GM12878 (cell line): ENCODE measurements around the gene FREY1. TPM values are rescaled to one million over a fixed set of nuclear protein-coding genes. Genes with fewer than 3 reads are reported as not detected.

Experiments
- ATAC-seq: fragments of 200-7000 bp; cut with Tn5 transposase; 3 replicates; pipeline ENCODE4 v1.9.1; 2020; ENCODE audit warnings: mild to moderate bottlenecking, moderate library complexity
- BruUV-seq: library from RNA; stranded (reverse); fragments of 400-500 nt; replicated peaks from 2 replicates; lab custom pipeline; 2021; lab: Mats Ljungman, UMichigan
- CTCF ChIA-PET: fragments of 300-600 bp; sonication (Branson Sonifier 250); formaldehyde crosslinking; extraction: SDS; loops from one replicate; lab custom pipeline; 2021; ENCODE audit warnings: inconsistent platforms; lab: Yijun Ruan, JAX
- POLR2A ChIA-PET: fragments of 350-600 bp; formaldehyde crosslinking; extraction: SDS; loops from one replicate; lab custom pipeline; 2021; ENCODE audit warnings: inconsistent platforms; lab: Charles Lee
- RAD21 ChIA-PET: fragments of 300-600 bp; sonication (Branson Sonifier 250); formaldehyde crosslinking; loops from one replicate; lab custom pipeline; 2023; ENCODE audit warnings: antibody characterized with exemption; ENCODE audit not compliant: unreplicated experiment; lab: Charles Lee
- SMC1A ChIA-PET: fragments of 300-600 bp; sonication (Branson Sonifier 250); formaldehyde crosslinking; loops from one replicate; lab custom pipeline; 2023; ENCODE audit not compliant: unreplicated experiment, uncharacterized antibody; lab: Charles Lee
- DNase-seq: peaks from one replicate; pipeline ENCODE4 v3.0.0-alpha.2; 2011; ENCODE audit warnings: low read depth, low spot score
- FAIRE-seq: peaks from 3 replicates; lab custom pipeline; 2011; peaks lifted over from hg19 to GRCh38; lab: Jason Lieb, UNC
- H2AFZ ChIP-seq: 2 replicates; pipeline ENCODE4 v1.6.0; 2011; ENCODE audit warnings: low read depth, low read length, control low read depth; ENCODE audit not compliant: control insufficient read depth
- H3K27ac ChIP-seq: 2 replicates; pipeline ENCODE4 v1.5.1; 2011; ENCODE audit warnings: control low read depth; ENCODE audit not compliant: control insufficient read depth, insufficient read depth
- H3K27me3 ChIP-seq, 2 experiments: replicated peaks in 1 of 2; 2 replicates each; pipeline versions ENCODE4 v1.6.0 to v1.6.1; 2011; ENCODE audit warnings: low read length in 1 of 2; ENCODE audit not compliant: control insufficient read depth in 2 of 2, insufficient read depth in 2 of 2
- H3K36me3 ChIP-seq, 2 experiments: 2 replicates each; pipeline ENCODE4 v1.5.1; 2011; ENCODE audit warnings: low read length in 1 of 2; ENCODE audit not compliant: control insufficient read depth in 2 of 2, insufficient read depth in 2 of 2
- H3K4me1 ChIP-seq: 2 replicates; pipeline ENCODE4 v1.6.1; 2011; ENCODE audit warnings: mild to moderate bottlenecking, low read length, moderate library complexity, mixed read lengths; ENCODE audit not compliant: control insufficient read depth, insufficient read depth
- H3K4me2 ChIP-seq: 2 replicates; pipeline ENCODE4 v1.6.0; 2011; ENCODE audit warnings: control low read depth; ENCODE audit not compliant: control insufficient read depth, insufficient read depth
- H3K4me3 ChIP-seq: fragments of 200-600 bp; sonication (generic); 2 replicates; pipeline ENCODE4 v1.5.1; 2016
- H3K79me2 ChIP-seq: 2 replicates; pipeline ENCODE4 v1.6.0; 2011; ENCODE audit warnings: low read length; ENCODE audit not compliant: control insufficient read depth, insufficient read depth
- H3K9ac ChIP-seq: 2 replicates; pipeline ENCODE4 v1.8.0; 2011; ENCODE audit warnings: low read length, control low read depth, mixed read lengths; ENCODE audit not compliant: control insufficient read depth, insufficient read depth
- H3K9me3 ChIP-seq: replicated peaks from 3 replicates; pipeline ENCODE4 v1.5.1; 2011; ENCODE audit warnings: mild to moderate bottlenecking, low read length; ENCODE audit not compliant: control insufficient read depth, insufficient read depth
- H4K20me1 ChIP-seq: 2 replicates; pipeline ENCODE4 v1.6.0; 2011; ENCODE audit not compliant: control insufficient read depth, insufficient read depth
- CEBPB ChIP-seq, 2 experiments: fragments of 150-350 bp in 1 of 2; IDR thresholded peaks; 2 replicates each; pipeline ENCODE4 v1.6.1; 2012 to 2014; ENCODE audit warnings: low read depth in 2 of 2, low read length in 2 of 2, borderline replicate concordance in 1 of 2, inconsistent platforms in 1 of 2
- CHD4 ChIP-seq: fragments of 200-600 bp; sonication (generic); IDR thresholded peaks from 2 replicates; pipeline ENCODE4 v1.6.1; 2016; ENCODE audit warnings: mild to moderate bottlenecking
- CREB1 ChIP-seq: IDR thresholded peaks from 2 replicates; pipeline ENCODE4 v1.6.1; 2012; ENCODE audit warnings: low read depth, mild to moderate bottlenecking, inconsistent platforms
- E2F4 ChIP-seq: IDR thresholded peaks from 2 replicates; pipeline ENCODE4 v1.6.1; 2012; ENCODE audit warnings: low read depth, low read length, improper control_type of control experiment
- ETV6 ChIP-seq, 2 experiments: fragments of 450-650 bp in 1 of 2; IDR thresholded peaks in 1 of 2; conservative IDR thresholded peaks in 1 of 2; 2 replicates each; pipeline ENCODE4 v1.6.1; 2014; ENCODE audit warnings: antibody characterized with exemption in 1 of 2, borderline replicate concordance in 1 of 2, low read depth in 1 of 2, mild to moderate bottlenecking in 1 of 2, moderate library complexity in 1 of 2
- GATAD2B ChIP-seq: fragments of 450-650 bp; conservative IDR thresholded peaks from 2 replicates; pipeline ENCODE4 v1.6.1; 2017; ENCODE audit warnings: low read depth, mild to moderate bottlenecking, moderate library complexity
- HCFC1 ChIP-seq: fragments of 150-350 bp; IDR thresholded peaks from 2 replicates; pipeline ENCODE4 v1.6.1; 2014; ENCODE audit warnings: low read length
- HDAC2 ChIP-seq: fragments of 200-600 bp; sonication (generic); IDR thresholded peaks from 2 replicates; pipeline ENCODE4 v1.6.1; 2017
- MYB ChIP-seq: fragments of 150-350 bp; IDR thresholded peaks from 2 replicates; pipeline ENCODE4 v1.6.1; 2014; ENCODE audit warnings: mild to moderate bottlenecking, low read depth, low read length, borderline replicate concordance
- NR2C1 ChIP-seq: fragments of 450-650 bp; IDR thresholded peaks from 2 replicates; pipeline ENCODE4 v1.6.1; 2017; ENCODE audit warnings: antibody characterized with exemption, mild to moderate bottlenecking, moderate library complexity
- PML ChIP-seq: IDR thresholded peaks from 2 replicates; pipeline ENCODE4 v1.6.1; 2012; ENCODE audit warnings: low read length, inconsistent platforms
- POLR2A ChIP-seq: IDR thresholded peaks from 2 replicates; pipeline ENCODE4 v1.6.1; 2011; ENCODE audit warnings: low read depth, mild to moderate bottlenecking, low read length
- PRDM15 ChIP-seq: fragments of 450-650 bp; formaldehyde crosslinking; IDR thresholded peaks from 2 replicates; pipeline ENCODE4 v1.4.0; 2020; ENCODE audit warnings: mild to moderate bottlenecking, moderate library complexity
- SP1 ChIP-seq: IDR thresholded peaks from one replicate; pipeline ENCODE4 v1.6.1; 2011; ENCODE audit warnings: low read depth, low read length
- STAT3 ChIP-seq: IDR thresholded peaks from 2 replicates; pipeline ENCODE4 v1.6.1; 2011; ENCODE audit warnings: low read depth, low read length, improper control_type of control experiment
- ZNF274 ChIP-seq: IDR thresholded peaks from one replicate; pipeline ENCODE4 v1.8.0; 2011; ENCODE audit not compliant: insufficient read length, insufficient read depth
- ZNF592 ChIP-seq: fragments of 450-650 bp; IDR thresholded peaks from 2 replicates; pipeline ENCODE4 v1.6.1; 2017; ENCODE audit warnings: mild to moderate bottlenecking, moderate library complexity
- in situ Hi-C: fragments of 300-500 bp; cut with MboI; formaldehyde crosslinking; loops from 9 replicates; pipeline ENCODE4 v1.14.3; 2018; ENCODE audit warnings: mixed read lengths
- intact Hi-C: fragments of 100-400 bp; cut with micrococcal nuclease; formaldehyde crosslinking; loops from one replicate; pipeline ENCODE4 v1.14.2; 2022; ENCODE audit not compliant: unreplicated experiment
- polyA plus RNA-seq, 11 experiments: library from polyadenylated mRNA; depleted of rRNA in 4 of 11; unstranded in 6 of 11; stranded (reverse) in 5 of 11; fragments of >200 nt; fragmentation: Nextera tagmentation in 4 of 11; fragmentation: Illumina TruSeq in 1 of 11; extraction: Ambion mirVana in 4 of 11; extraction: Trizol in 1 of 11; gene quantifications; 1 replicate in 1 of 11; 2 replicates in 10 of 11; pipeline versions ENCODE4 v1.2.1 to v1.2.3, GENCODE V29; 2011 to 2016; ENCODE audit warnings: inconsistent platforms in 2 of 11, missing spikeins in 2 of 11, low read depth in 1 of 11
- total RNA-seq, 4 experiments: library from RNA; depleted of rRNA in 3 of 4; stranded (reverse); fragments of >200 nt in 3 of 4; fragmentation: Illumina TruSeq in 1 of 4; extraction: Trizol in 1 of 4; gene quantifications; 2 replicates each; pipeline versions ENCODE4 v1.2.1 to v1.2.3, GENCODE V29; 2013 to 2021

The FREY1 gene
- total and polyA plus RNA-seq, 10 of the 15 experiments (the other 5 are each of a cell fraction or from before 2014, with no cell fraction given), result 0.13 to 1.7 (median 0.39) TPM; not detected in 3

GRCh38 chr11:45864041-45864440 is 43.0 kb downstream of the FREY1 start:
- ATAC-seq, result no peak
- TF ChIP-seq ZNF592 (no peak), ETV6 (conservative IDR thresholded peaks at IDR 0.05 in 1 of 2, IDR thresholded peaks at IDR 0.05 in 1 of 2; ENCODE audit: borderline replicate concordance in 1 of 2, low read depth in 1 of 2) (no peak), SP1 (no peak), PRDM15 (CRISPR knock-in tag) (no peak), GATAD2B (no peak), POLR2A (no peak), E2F4 (no peak), CHD4 (no peak), HDAC2 (no peak), MYB (no peak), CEBPB (IDR thresholded peaks at IDR 0.05; ENCODE audit: borderline replicate concordance in 1 of 2, low read depth in 2 of 2, low read length in 2 of 2) (no peak), HCFC1 (no peak), STAT3 (no peak), CREB1 (no peak), NR2C1 (no peak), PML (no peak), ZNF274 (no peak)
- H3K79me2 ChIP-seq, result no peaks in the 10 kb centered on the region
- H3K9ac ChIP-seq, result no peak overlapping the region
- no peaks in the 10 kb centered on the region for H3K4me1 ChIP-seq
- peaks cover 7 to 19% of the 10 kb centered on the region in 2 experiments for H3K36me3 ChIP-seq
- FAIRE-seq, result no peak
- in situ Hi-C loops (no loop called here), intact Hi-C loops (no loop called here)
- H4K20me1 ChIP-seq, result no peaks in the 10 kb centered on the region
- no peak overlapping the region for H2AFZ ChIP-seq
- no TSS peak for BruUV-seq
- H3K9me3 ChIP-seq, result no peaks in the 10 kb centered on the region
- no peak overlapping the region for H3K4me3 ChIP-seq
- H3K27me3 ChIP-seq, result no peaks in the 10 kb centered on the region
- DNase-seq, result no peak
- ChIA-PET RAD21 (no interaction called here), CTCF (interaction anchor here (3.9 kb wide), 1 partner anchor 9 kb away, joined by 19 read pairs; no protein-coding TSS in a partner anchor), SMC1A (interaction anchor here (1.0 kb wide), 1 partner anchor 119 kb away, joined by 4 read pairs; no protein-coding TSS in a partner anchor), POLR2A (no interaction called here)
- H3K4me2 ChIP-seq, result no peak overlapping the region
- no peak overlapping the region for H3K27ac ChIP-seq
